Activated naive CD4-positive, alpha-beta T cell treated with Interleukin-2 at 50 U/mL for 16 hours (primary cell): ENCODE data around the gene MVK.

Source experiments
- DNase-seq: peaks from one replicate; pipeline ENCODE4 v3.0.0-alpha.2; 2020

The MVK gene

GRCh38 chr12:109547286-109547685, 26.3 kb upstream of the MVK start:
- no peak for DNase-seq

GRCh38 chr12:109548258-109548657, 25.3 kb upstream of the MVK start:
- DNase-seq: no peak

- DNase-seq: no peak
Measured at GRCh38 chr12:109549613-109550270, 23.9 kb upstream of the MVK start.

- DNase-seq: no peak
Measured at GRCh38 chr12:109550281-109550680, 23.3 kb upstream of the MVK start.

GRCh38 chr12:109551108-109551507, 22.5 kb upstream of the MVK start:
- DNase-seq: no peak

- no peak for DNase-seq
Measured at GRCh38 chr12:109552971-109553370, 20.6 kb upstream of the MVK start.

GRCh38 chr12:109553483-109553882, 20.1 kb upstream of the MVK start:
- DNase-seq: no peak

GRCh38 chr12:109553906-109554500, 19.6 kb upstream of the MVK start:
- DNase-seq: no peak

GRCh38 chr12:109554761-109555160, 18.8 kb upstream of the MVK start:
- no peak for DNase-seq

GRCh38 chr12:109555431-109556315, 17.9 kb upstream of the MVK start:
- DNase-seq: no peak

GRCh38 chr12:109557200-109557599, 16.4 kb upstream of the MVK start:
- no peak for DNase-seq

- no peak for DNase-seq
Measured at GRCh38 chr12:109557805-109558204, 15.8 kb upstream of the MVK start.

- no peak for DNase-seq
Measured at GRCh38 chr12:109558374-109559199, 15.0 kb upstream of the MVK start.

GRCh38 chr12:109559200-109559505, 14.4 kb upstream of the MVK start:
- DNase-seq: no peak

GRCh38 chr12:109559601-109560000, 14.0 kb upstream of the MVK start:
- DNase-seq: no peak

- DNase-seq: no peak
Measured at GRCh38 chr12:109560867-109561710, 12.5 kb upstream of the MVK start.

- no peak for DNase-seq
Measured at GRCh38 chr12:109561711-109562030, 11.9 kb upstream of the MVK start.

- no peak for DNase-seq
Measured at GRCh38 chr12:109562871-109563270, 10.7 kb upstream of the MVK start.

GRCh38 chr12:109563291-109564284, 10.0 kb upstream of the MVK start:
- no peak for DNase-seq

GRCh38 chr12:109566424-109566823, 7.2 kb upstream of the MVK start:
- DNase-seq: no peak

GRCh38 chr12:109567296-109567695, 6.3 kb upstream of the MVK start:
- no peak for DNase-seq
